Body of pancreas (tissue), 4 donors: ENCODE measurements around the gene CATSPER4. TPM values are rescaled to one million over a fixed set of nuclear protein-coding genes. Genes with fewer than 3 reads are reported as not detected.
A peak's percentile ranks its signal among the peaks of the same experiment; 100 is the strongest.

Experiments used
- ATAC-seq: fragments of 150-250 bp; one replicate; pipeline ENCODE4 v1.9.1; 2016
- DNase-seq, 4 donors: peaks; one replicate each; pipeline ENCODE4 v3.0.0-alpha.2; 2019
- H3K27ac ChIP-seq, 4 donors: fragments of 200-600 bp; sonication (generic); 1 replicate in 3 of 4; 2 replicates in 1 of 4; pipeline versions ENCODE4 v1.5.1 to v1.6.1; 2016 to 2019; ENCODE audit warnings: mild to moderate bottlenecking in 1 of 4, mixed read lengths in 1 of 4, moderate library complexity in 1 of 4
- H3K27me3 ChIP-seq, 2 donors: fragments of 200-600 bp; sonication (generic); one replicate each; pipeline ENCODE4 v1.6.0; 2016; ENCODE audit warnings: mild to moderate bottlenecking in 1 of 2
- H3K36me3 ChIP-seq, 2 donors: fragments of 200-600 bp; sonication (generic); replicated peaks in 1 of 2; 2 replicates each; pipeline ENCODE4 v1.5.1; 2016; ENCODE audit warnings: low read depth in 2 of 2; ENCODE audit not compliant: insufficient read depth in 1 of 2
- H3K4me1 ChIP-seq: fragments of 200-600 bp; sonication (generic); one replicate; pipeline ENCODE4 v1.6.0; 2016
- H3K4me3 ChIP-seq, 2 donors: fragments of 200-600 bp; sonication (generic); 1 replicate in 1 of 2; 2 replicates in 1 of 2; pipeline ENCODE4 v1.5.1; 2016 to 2019
- H3K9me3 ChIP-seq, 3 donors: fragments of 200-600 bp; sonication (generic); 1 replicate in 2 of 3; 2 replicates in 1 of 3; pipeline ENCODE4 v1.5.1; 2016
- POLR2A ChIP-seq, 3 donors: fragments of 450-650 bp; IDR thresholded peaks; one replicate each; pipeline ENCODE4 v1.6.1; 2016; ENCODE audit warnings: antibody characterized with exemption in 3 of 3, mild to moderate bottlenecking in 2 of 3
- WGBS, 2 donors: methylation state at CpG; one replicate each; pipeline ENCODE4 v1.1.5; 2017; 5-methylcytosine and 5-hydroxymethylcytosine counted together
- intact Hi-C: fragments of 100-400 bp; cut with DNase I; formaldehyde crosslinking; loops from one replicate; pipeline ENCODE4 v1.15.1; 2023
- total RNA-seq, 2 donors: library from RNA; depleted of rRNA; stranded (reverse); fragments of >200 nt; gene quantifications; one replicate each; pipeline ENCODE4 v1.1.0, GENCODE V29; 2016
- TF ChIP-seq, protein P1 (sequence below), 7 experiments: fragments of 450-650 bp in 4 of 7; fragments of 200-600 bp in 3 of 7; sonication (generic) in 3 of 7; IDR thresholded peaks; one replicate each; pipeline ENCODE4 v1.5.1; 2016 to 2019; ENCODE audit warnings: antibody characterized with exemption in 7 of 7

CATSPER4 gene
- total RNA-seq, 2 donors from 2014 or later, result not detected

DNA sequence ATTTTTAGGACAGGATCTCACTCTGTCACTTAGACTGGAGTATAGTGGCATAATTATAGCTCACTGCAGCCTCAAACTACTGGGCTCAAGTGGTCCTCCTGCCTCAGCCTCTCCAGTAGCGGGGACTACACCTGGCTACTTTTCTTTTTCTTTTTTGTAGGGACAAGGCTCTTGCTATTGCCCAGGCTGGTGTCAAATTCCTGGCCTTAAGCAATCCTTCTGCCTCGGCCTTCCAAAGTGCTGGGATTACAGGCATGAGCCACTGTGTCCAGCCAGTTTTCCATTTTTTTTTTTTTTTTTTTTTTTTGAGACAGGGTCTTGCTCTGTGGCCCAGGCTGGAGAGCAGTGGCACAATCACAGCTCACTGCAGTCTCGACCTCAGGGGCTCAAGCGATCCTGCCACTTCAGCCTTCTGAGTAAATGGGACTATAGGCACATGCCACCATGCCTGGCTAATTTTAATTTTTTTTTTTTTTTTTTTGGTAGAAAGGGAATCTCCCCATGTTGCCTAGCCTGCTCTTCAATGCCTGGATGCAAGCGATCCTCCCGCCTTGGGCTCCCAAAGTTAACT, 23.0 kb downstream of the CATSPER4 start:
- intact Hi-C loops, result no loop called here
- 93% methylated on average over 6 of the region's 6 CpGs for WGBS, 2 donors
- no peak overlapping the region for H3K27ac ChIP-seq
- ATAC-seq (no peak), DNase-seq (no peak)
- H3K36me3 ChIP-seq, result no peaks in the 10 kb centered on the region
- H3K27me3 ChIP-seq, result no peaks in the 10 kb centered on the region
- H3K4me3 ChIP-seq, result no peak overlapping the region
- no peak for TF ChIP-seq POLR2A (IDR thresholded peaks at IDR 0.05)
- TF ChIP-seq, protein P1, sequence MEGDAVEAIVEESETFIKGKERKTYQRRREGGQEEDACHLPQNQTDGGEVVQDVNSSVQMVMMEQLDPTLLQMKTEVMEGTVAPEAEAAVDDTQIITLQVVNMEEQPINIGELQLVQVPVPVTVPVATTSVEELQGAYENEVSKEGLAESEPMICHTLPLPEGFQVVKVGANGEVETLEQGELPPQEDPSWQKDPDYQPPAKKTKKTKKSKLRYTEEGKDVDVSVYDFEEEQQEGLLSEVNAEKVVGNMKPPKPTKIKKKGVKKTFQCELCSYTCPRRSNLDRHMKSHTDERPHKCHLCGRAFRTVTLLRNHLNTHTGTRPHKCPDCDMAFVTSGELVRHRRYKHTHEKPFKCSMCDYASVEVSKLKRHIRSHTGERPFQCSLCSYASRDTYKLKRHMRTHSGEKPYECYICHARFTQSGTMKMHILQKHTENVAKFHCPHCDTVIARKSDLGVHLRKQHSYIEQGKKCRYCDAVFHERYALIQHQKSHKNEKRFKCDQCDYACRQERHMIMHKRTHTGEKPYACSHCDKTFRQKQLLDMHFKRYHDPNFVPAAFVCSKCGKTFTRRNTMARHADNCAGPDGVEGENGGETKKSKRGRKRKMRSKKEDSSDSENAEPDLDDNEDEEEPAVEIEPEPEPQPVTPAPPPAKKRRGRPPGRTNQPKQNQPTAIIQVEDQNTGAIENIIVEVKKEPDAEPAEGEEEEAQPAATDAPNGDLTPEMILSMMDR (IDR thresholded peaks at IDR 0.05), result no peak
- H3K4me1 ChIP-seq, result no peaks in the 10 kb centered on the region
- H3K9me3 ChIP-seq, result no peaks in the 10 kb centered on the region

DNA sequence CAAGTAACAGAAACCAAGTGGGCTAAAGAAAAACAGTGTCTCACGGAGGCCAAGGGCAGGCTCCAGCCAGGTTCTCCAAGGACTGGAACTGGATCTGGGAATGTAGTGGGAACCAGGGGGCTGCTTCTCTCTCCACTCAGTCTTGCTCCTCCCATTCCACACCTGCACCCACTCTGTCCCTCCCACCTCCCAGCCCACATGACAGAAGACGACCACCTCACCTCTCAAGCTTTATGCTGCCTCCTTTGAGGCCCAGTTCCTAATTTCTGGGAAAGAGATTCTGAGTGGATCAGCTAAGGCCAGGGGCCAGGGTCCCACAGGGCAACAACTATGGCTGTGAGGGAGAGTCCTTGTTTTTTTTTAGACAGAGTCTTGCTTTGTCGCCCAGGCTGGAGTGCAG, 24.8 kb downstream of the CATSPER4 start:
- Histone ChIP-seq H3K9me3 (no peaks in the 10 kb centered on the region), H3K4me1 (no peaks in the 10 kb centered on the region), H3K27ac (no peak overlapping the region), H3K36me3 (no peaks in the 10 kb centered on the region), H3K27me3 (no peaks in the 10 kb centered on the region), H3K4me3 (no peak overlapping the region)
- no peak for ATAC-seq
- 18 to 26% methylated on average over 2 to 3 of the region's 3 CpGs for WGBS, 2 donors
- no peak for DNase-seq
- intact Hi-C loops, result no loop called here
- TF ChIP-seq, protein P1 (IDR thresholded peaks at IDR 0.05), result no peak
- TF ChIP-seq POLR2A (IDR thresholded peaks at IDR 0.05), result no peak

DNA sequence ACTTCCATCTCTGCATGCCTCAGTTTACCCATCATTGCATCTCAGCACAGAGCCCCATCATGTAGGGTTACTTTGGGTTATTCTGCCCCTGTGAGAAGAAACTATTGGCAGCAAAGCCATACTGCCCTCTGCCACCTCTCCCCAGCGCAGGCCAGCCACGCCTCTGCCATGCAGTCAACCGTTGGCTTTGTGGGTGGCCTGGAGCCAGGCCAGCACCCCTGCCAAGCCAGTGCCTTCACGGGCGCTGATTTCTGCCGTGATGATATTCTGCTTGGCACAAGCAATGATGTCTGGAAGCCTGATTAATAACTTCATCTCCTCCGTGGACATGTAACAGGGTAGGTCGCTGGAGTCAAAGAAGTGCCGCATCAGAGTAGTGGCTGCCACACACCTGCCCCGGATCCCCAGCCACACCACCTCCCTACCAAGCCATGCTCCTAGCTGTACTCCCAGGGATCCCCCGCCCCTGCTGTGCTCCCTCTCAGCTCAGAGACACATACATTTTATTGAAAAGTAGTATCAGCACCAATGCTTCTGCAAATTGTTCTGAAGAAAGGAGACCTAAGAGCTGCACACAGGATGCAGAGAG, 28.6 kb downstream of the CATSPER4 start:
- peak; percentile 53 to 76 (median 71) for DNase-seq
- TF ChIP-seq, protein P1 (IDR thresholded peaks at IDR 0.05), result no peak
- TF ChIP-seq POLR2A (IDR thresholded peaks at IDR 0.05), result no peak
- H3K27me3 ChIP-seq, result no peaks in the 10 kb centered on the region
- no peaks in the 10 kb centered on the region for H3K9me3 ChIP-seq
- intact Hi-C loops, result no loop called here
- peak; percentile 82 for ATAC-seq
- H3K36me3 ChIP-seq, result no peaks in the 10 kb centered on the region
- no peak overlapping the region for H3K4me3 ChIP-seq
- H3K4me1 ChIP-seq, result no peaks in the 10 kb centered on the region
- peak overlapping the region in 2 of 4 donors; percentile 8 to 35 for H3K27ac ChIP-seq
- WGBS, 2 donors, result 16 to 37% methylated on average over 6 to 11 of the region's 11 CpGs

DNA sequence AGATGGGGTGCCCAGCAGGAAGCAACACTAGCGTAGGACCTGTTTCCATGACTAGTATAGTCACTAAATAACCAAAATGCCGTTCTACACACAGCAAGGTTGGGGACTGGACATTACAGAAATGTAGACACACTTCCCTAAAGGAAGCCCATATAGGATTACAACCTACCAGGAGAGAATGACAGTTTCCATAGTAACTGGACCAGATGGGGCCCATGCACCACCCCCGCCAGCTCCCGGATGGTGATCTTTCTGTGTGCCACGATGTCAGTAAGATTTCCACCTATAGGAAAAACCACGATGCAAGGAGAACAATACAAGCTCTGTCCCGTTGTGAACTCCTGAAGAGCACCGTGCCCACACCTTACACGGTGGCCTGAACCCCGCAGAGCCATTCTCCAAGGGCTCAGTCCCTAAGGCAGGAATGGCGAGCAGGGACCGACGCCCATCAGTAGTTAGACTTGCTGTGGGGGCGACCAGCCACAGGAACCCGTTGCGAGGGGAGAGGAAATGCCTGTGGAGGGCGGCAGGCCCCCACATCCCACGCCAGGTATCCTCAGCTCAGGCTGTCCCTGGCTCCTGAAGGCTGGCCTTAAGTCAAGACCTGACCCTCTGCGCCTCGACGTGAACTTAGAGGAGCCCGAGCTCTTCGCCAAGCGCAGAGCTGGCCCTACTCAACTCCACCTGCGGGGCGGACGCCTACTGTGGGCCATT, 30.0 kb downstream of the CATSPER4 start:
- ATAC-seq (no peak), DNase-seq (no peak)
- Histone ChIP-seq H3K27me3 (no peaks in the 10 kb centered on the region), H3K4me1 (no peaks in the 10 kb centered on the region), H3K4me3 (no peak overlapping the region), H3K27ac (no peak overlapping the region), H3K9me3 (no peaks in the 10 kb centered on the region), H3K36me3 (no peaks in the 10 kb centered on the region)
- 65 to 79% methylated on average over 12 to 27 of the region's 27 CpGs for WGBS, 2 donors
- intact Hi-C loops, result no loop called here
- TF ChIP-seq, protein P1 (IDR thresholded peaks at IDR 0.05), result no peak
- no peak for TF ChIP-seq POLR2A (IDR thresholded peaks at IDR 0.05)
